ENCODE measurements around the gene EGLN2.
"Not testable (repeated sequence)": the region's sequence is repeated elsewhere in the genome, so short reads cannot be mapped to it uniquely, and the experiment has no call there.

The EGLN2 gene
- 52.1 to 55.8 reads per million in 2 donors for total RNA-seq

GRCh38 chr19:40798683-40799557, at the start of gene EGLN2:
EGLN2 (plus strand) TSS chr19:40799191; CDS start chr19:40800573, 1,382 bp downstream.
- DNase-seq, result peak; percentile 100

GRCh38 chr19:40750058-40750873, 48.7 kb upstream of the EGLN2 start, which contains the start of gene ACTMAP:
ACTMAP (minus strand) TSS chr19:40750477; CDS start chr19:40749803, 674 bp downstream.
- DNase-seq, result peak; percentile 93 to 100 (median 99)

- DNase-seq, result peak; percentile 85 to 98 (median 96)
These were observed 48.0 kb upstream of the EGLN2 start, which contains the start of gene SNRPA for GRCh38 chr19:40750874-40751537. SNRPA (plus strand) TSS chr19:40751203; CDS start chr19:40751409, 206 bp downstream.

GRCh38 chr19:40752257-40752781, 46.7 kb upstream of the EGLN2 start:
- DNase-seq, result peak in 1 of 5 experiments; percentile 66

GRCh38 chr19:40754611-40755247, 44.3 kb upstream of the EGLN2 start:
- DNase-seq, result peak in 2 of 5 experiments; percentile 61 to 75

GRCh38 chr19:40755248-40755624, 43.8 kb upstream of the EGLN2 start:
- DNase-seq, result no peak

- peak in 1 of 5 experiments; percentile 23 for DNase-seq
These were observed 43.2 kb upstream of the EGLN2 start for GRCh38 chr19:40755791-40756190.

- DNase-seq, result peak in 3 of 5 experiments; percentile 25 to 75 (median 33)
These were observed 42.4 kb upstream of the EGLN2 start for GRCh38 chr19:40756502-40757110.

- DNase-seq, result no peak
These were observed 40.5 kb upstream of the EGLN2 start for GRCh38 chr19:40758491-40758890.

GRCh38 chr19:40759352-40759751, 39.6 kb upstream of the EGLN2 start:
- DNase-seq, result no peak

GRCh38 chr19:40762754-40763470, 36.1 kb upstream of the EGLN2 start:
- DNase-seq, result no peak

GRCh38 chr19:40763526-40763925, 35.5 kb upstream of the EGLN2 start:
- DNase-seq, result no peak

- DNase-seq, result no peak
These were observed 35.0 kb upstream of the EGLN2 start for GRCh38 chr19:40763963-40764362.

GRCh38 chr19:40766385-40766784, 32.6 kb upstream of the EGLN2 start:
- DNase-seq, result not testable (repeated sequence)

GRCh38 chr19:40768869-40769268, 30.1 kb upstream of the EGLN2 start:
- DNase-seq, result no peak

- DNase-seq, result peak in 1 of 5 experiments; percentile 59
These were observed 27.7 kb upstream of the EGLN2 start for GRCh38 chr19:40771101-40771862.

GRCh38 chr19:40774916-40775631, 23.9 kb upstream of the EGLN2 start, which contains the start of gene MIA:
MIA (plus strand) TSS chr19:40775521; CDS start chr19:40775543, 22 bp downstream.
- DNase-seq, result no peak

GRCh38 chr19:40775632-40776022, 23.4 kb upstream of the EGLN2 start:
- no peak for DNase-seq

GRCh38 chr19:40776364-40776763, 22.6 kb upstream of the EGLN2 start:
- DNase-seq, result no peak
